Esophagus muscularis mucosa (tissue), 4 donors: ENCODE data around the gene SPTBN1. TPM values are rescaled to one million over a fixed set of nuclear protein-coding genes. Genes with fewer than 3 reads are reported as not detected.
A peak's percentile ranks its signal among the peaks of the same experiment; 100 is the strongest.

Experiments
- DNase-seq: peaks from one replicate; pipeline ENCODE4 v3.0.0-alpha.2; 2017; ENCODE audit errors: extremely low spot score
- H3K27ac ChIP-seq, 4 donors: fragments of 200-600 bp; sonication (generic); replicated peaks in 1 of 4; 1 replicate in 3 of 4; 2 replicates in 1 of 4; pipeline ENCODE4 v1.5.1; 2016 to 2019; ENCODE audit warnings: mild to moderate bottlenecking in 1 of 4
- H3K27me3 ChIP-seq, 4 donors: fragments of 200-600 bp; sonication (generic); one replicate each; pipeline versions ENCODE4 v1.5.1 to v1.6.0; 2016 to 2019
- H3K36me3 ChIP-seq, 4 donors: fragments of 200-600 bp; sonication (generic); one replicate each; pipeline ENCODE4 v1.5.1; 2016 to 2019
- H3K4me1 ChIP-seq, 4 donors: fragments of 200-600 bp; sonication (generic); one replicate each; pipeline ENCODE4 v1.5.1; 2016 to 2019
- H3K4me3 ChIP-seq, 4 donors: fragments of 200-600 bp; sonication (generic); 1 replicate in 2 of 4; 2 replicates in 2 of 4; pipeline ENCODE4 v1.5.1; 2016 to 2019; ENCODE audit warnings: mild to moderate bottlenecking in 4 of 4, moderate library complexity in 1 of 4
- H3K9me3 ChIP-seq, 4 donors: fragments of 200-600 bp; sonication (generic); 1 replicate in 3 of 4; 2 replicates in 1 of 4; pipeline ENCODE4 v1.5.1; 2016 to 2019
- CTCF ChIP-seq, 3 experiments: fragments of 200-600 bp in 2 of 3; fragments of 450-650 bp in 1 of 3; sonication (generic) in 2 of 3; IDR thresholded peaks; one replicate each; pipeline ENCODE4 v1.5.1; 2017 to 2019; ENCODE audit warnings: antibody characterized with exemption in 3 of 3, mild to moderate bottlenecking in 2 of 3, moderate library complexity in 1 of 3
- EP300 ChIP-seq: sonication (generic); formaldehyde crosslinking; IDR thresholded peaks from one replicate; pipeline ENCODE4 v1.6.1; 2017; ENCODE audit warnings: antibody characterized with exemption
- POLR2A ChIP-seq: fragments of 450-650 bp; IDR thresholded peaks from one replicate; pipeline ENCODE4 v1.6.1; 2017; ENCODE audit warnings: antibody characterized with exemption, moderate library complexity, mild to moderate bottlenecking, low read depth
- POLR2AphosphoS5 ChIP-seq, 2 donors: sonication (generic); formaldehyde crosslinking; IDR thresholded peaks; one replicate each; pipeline ENCODE4 v1.6.1; 2017; ENCODE audit warnings: antibody characterized with exemption in 2 of 2
- WGBS: methylation state at CpG from one replicate; pipeline ENCODE4 v1.1.5; 2018; 5-methylcytosine and 5-hydroxymethylcytosine counted together
- intact Hi-C: fragments of 100-400 bp; cut with DNase I; formaldehyde crosslinking; loops from one replicate; pipeline ENCODE4 v1.15.1; 2023
- total RNA-seq, 4 donors: library from RNA; depleted of rRNA; stranded (reverse); fragments of >200 nt; gene quantifications; one replicate each; pipeline versions ENCODE4 v1.1.0 to v1.2.1, GENCODE V29; 2016

The SPTBN1 gene
- total RNA-seq, 4 donors from 2014 or later: 465 to 600 (median 547) TPM

- 38% methylated on average over 2 of the region's 2 CpGs for WGBS
- Histone ChIP-seq H3K9me3 (no peaks in the 10 kb centered on the region), H3K4me3 (no peak overlapping the region), H3K36me3 (no peaks in the 10 kb centered on the region), H3K4me1 (peaks cover 27 to 28% (median 27%) of the 10 kb centered on the region in 4 donors), H3K27ac (no peak overlapping the region), H3K27me3 (no peaks in the 10 kb centered on the region)
- intact Hi-C loops: no loop called here
- no peak for DNase-seq
- TF ChIP-seq POLR2A (no peak), CTCF (IDR thresholded peaks at IDR 0.05) (no peak), POLR2AphosphoS5 (IDR thresholded peaks at IDR 0.05) (no peak), EP300 (no peak)
Observed at GRCh38 chr2:54423213-54423612, 32.9 kb upstream of the SPTBN1 start.

- Histone ChIP-seq H3K4me3 (no peak overlapping the region), H3K27me3 (no peaks in the 10 kb centered on the region), H3K9me3 (no peaks in the 10 kb centered on the region), H3K4me1 (peaks cover 30 to 36% (median 34%) of the 10 kb centered on the region in 4 donors), H3K27ac (no peak overlapping the region), H3K36me3 (no peaks in the 10 kb centered on the region)
- no peak for TF ChIP-seq POLR2AphosphoS5 (IDR thresholded peaks at IDR 0.05)
- no peak for TF ChIP-seq CTCF (IDR thresholded peaks at IDR 0.05)
- no peak for TF ChIP-seq POLR2A
- TF ChIP-seq EP300: no peak
- no peak for DNase-seq
- WGBS: 83% methylated on average over 7 of the region's 7 CpGs
- intact Hi-C loops: no loop called here
Observed at GRCh38 chr2:54424555-54425163, 31.5 kb upstream of the SPTBN1 start.

GRCh38 chr2:54428108-54428831, 27.9 kb upstream of the SPTBN1 start:
- WGBS: 29% methylated on average over 3 of the region's 3 CpGs
- Histone ChIP-seq H3K4me1 (peaks cover 53 to 62% (median 58%) of the 10 kb centered on the region in 4 donors), H3K27me3 (no peaks in the 10 kb centered on the region), H3K9me3 (no peaks in the 10 kb centered on the region), H3K27ac (peak overlapping the region; percentile 56 to 84 (median 77)), H3K4me3 (no peak overlapping the region), H3K36me3 (no peaks in the 10 kb centered on the region)
- no peak for DNase-seq
- intact Hi-C loops: no loop called here
- TF ChIP-seq CTCF (IDR thresholded peaks at IDR 0.05) (no peak), POLR2AphosphoS5 (IDR thresholded peaks at IDR 0.05) (peak in 1 of 2 donors; percentile 17)

GRCh38 chr2:54429054-54429453, 27.1 kb upstream of the SPTBN1 start:
- H3K9me3 ChIP-seq: no peaks in the 10 kb centered on the region
- peak; percentile 17 for DNase-seq
- peaks cover 52 to 67% (median 64%) of the 10 kb centered on the region in 4 donors for H3K4me1 ChIP-seq
- intact Hi-C loops: no loop called here
- no peaks in the 10 kb centered on the region for H3K27me3 ChIP-seq
- 23% methylated on average over 5 of the region's 5 CpGs for WGBS
- no peaks in the 10 kb centered on the region for H3K36me3 ChIP-seq
- H3K4me3 ChIP-seq: no peak overlapping the region
- TF ChIP-seq EP300 (no peak), POLR2AphosphoS5 (IDR thresholded peaks at IDR 0.05) (no peak), CTCF (IDR thresholded peaks at IDR 0.05) (no peak), POLR2A (no peak)
- H3K27ac ChIP-seq: peak overlapping the region; percentile 73 to 84 (median 77)
